ENCODE results near the gene GTPBP8.

GTPBP8 gene

GRCh38 chr3:112974894-112975293 is 15.9 kb upstream of the GTPBP8 start, which contains the start of gene CD200R1:
Gene CD200R1, minus strand, starts transcription at chr3:112975103. Its CDS starts 246 bp downstream, at chr3:112974857.
- no peak for TF ChIP-seq CREB1 (IDR thresholded peaks at IDR 0.05; ENCODE audit: low read depth)
- TF ChIP-seq NFIC (IDR thresholded peaks at IDR 0.05): no peak
- TF ChIP-seq FOXM1 (IDR thresholded peaks at IDR 0.05; ENCODE audit: borderline replicate concordance, low read depth): no peak
- no peak for TF ChIP-seq MAX (IDR thresholded peaks at IDR 0.05)
- TF ChIP-seq TAF1 (IDR thresholded peaks at IDR 0.05; ENCODE audit: low read depth): no peak
- TF ChIP-seq ZBTB7A (IDR thresholded peaks at IDR 0.05; ENCODE audit: low read depth): no peak
- no peak for TF ChIP-seq EGR1 (IDR thresholded peaks at IDR 0.05)
- TF ChIP-seq USF1 (IDR thresholded peaks at IDR 0.05): no peak
- no peak for TF ChIP-seq CEBPB (IDR thresholded peaks at IDR 0.05)
- no peak for TF ChIP-seq REST (IDR thresholded peaks at IDR 0.05; ENCODE audit: low read depth)
- no peak for TF ChIP-seq RAD21 (IDR thresholded peaks at IDR 0.05; ENCODE audit: low read depth)
- no peak for TF ChIP-seq EP300 (IDR thresholded peaks at IDR 0.05; ENCODE audit: borderline replicate concordance)
- no peak for TF ChIP-seq YY1 (IDR thresholded peaks at IDR 0.05; ENCODE audit: low read depth)
- TF ChIP-seq TCF12 (IDR thresholded peaks at IDR 0.05; ENCODE audit: low read depth): no peak
- no peak for TF ChIP-seq TEAD4 (IDR thresholded peaks at IDR 0.05)

GRCh38 chr3:112976001-112976400 is 14.8 kb upstream of the GTPBP8 start:
- TF ChIP-seq MAX (IDR thresholded peaks at IDR 0.05) (no peak), REST (IDR thresholded peaks at IDR 0.05; ENCODE audit: low read depth) (no peak), TAF1 (IDR thresholded peaks at IDR 0.05; ENCODE audit: low read depth) (no peak), YY1 (IDR thresholded peaks at IDR 0.05; ENCODE audit: low read depth) (no peak), FOXM1 (IDR thresholded peaks at IDR 0.05; ENCODE audit: borderline replicate concordance, low read depth) (no peak), RAD21 (IDR thresholded peaks at IDR 0.05; ENCODE audit: low read depth) (no peak), ZBTB7A (IDR thresholded peaks at IDR 0.05; ENCODE audit: low read depth) (no peak), CREB1 (IDR thresholded peaks at IDR 0.05; ENCODE audit: low read depth) (no peak), EGR1 (IDR thresholded peaks at IDR 0.05) (no peak), TEAD4 (IDR thresholded peaks at IDR 0.05) (no peak), USF1 (IDR thresholded peaks at IDR 0.05) (no peak), EP300 (IDR thresholded peaks at IDR 0.05; ENCODE audit: borderline replicate concordance) (no peak), NFIC (IDR thresholded peaks at IDR 0.05) (no peak), TCF12 (IDR thresholded peaks at IDR 0.05; ENCODE audit: low read depth) (no peak), CEBPB (IDR thresholded peaks at IDR 0.05) (no peak)

- TF ChIP-seq RAD21 (IDR thresholded peaks at IDR 0.05; ENCODE audit: low read depth) (no peak), USF1 (IDR thresholded peaks at IDR 0.05) (no peak), CEBPB (IDR thresholded peaks at IDR 0.05) (no peak), FOXM1 (IDR thresholded peaks at IDR 0.05; ENCODE audit: borderline replicate concordance, low read depth) (no peak), REST (IDR thresholded peaks at IDR 0.05; ENCODE audit: low read depth) (no peak), YY1 (IDR thresholded peaks at IDR 0.05; ENCODE audit: low read depth) (no peak), EGR1 (IDR thresholded peaks at IDR 0.05) (no peak), CREB1 (IDR thresholded peaks at IDR 0.05; ENCODE audit: low read depth) (no peak), TAF1 (IDR thresholded peaks at IDR 0.05; ENCODE audit: low read depth) (no peak), TCF12 (IDR thresholded peaks at IDR 0.05; ENCODE audit: low read depth) (no peak), EP300 (IDR thresholded peaks at IDR 0.05; ENCODE audit: borderline replicate concordance) (no peak), NFIC (IDR thresholded peaks at IDR 0.05) (no peak), MAX (IDR thresholded peaks at IDR 0.05) (no peak)
Measured at GRCh38 chr3:112976953-112977352, 13.8 kb upstream of the GTPBP8 start.
